Endodermal cell (in vitro differentiated cells): ENCODE measurements around the gene STAG3. TPM values are rescaled to one million over a fixed set of nuclear protein-coding genes. Genes with fewer than 3 reads are reported as not detected.

Source experiments
- DNase-seq: peaks from one replicate; pipeline ENCODE4 v3.0.0-alpha.2; 2017
- H3K27ac ChIP-seq: 2 replicates; pipeline ENCODE4 v1.5.1; 2013; ENCODE audit warnings: mild to moderate bottlenecking, low read depth, low read length, moderate library complexity
- H3K27me3 ChIP-seq: 2 replicates; pipeline ENCODE4 v1.6.1; 2013; ENCODE audit warnings: mild to moderate bottlenecking, low read length, moderate library complexity; ENCODE audit not compliant: insufficient read depth, control insufficient read depth, poor library complexity, severe bottlenecking
- H3K36me3 ChIP-seq: 2 replicates; pipeline ENCODE4 v1.7.0; 2013; ENCODE audit warnings: mild to moderate bottlenecking, low read length, moderate library complexity; ENCODE audit not compliant: control insufficient read depth, insufficient read depth
- H3K4me1 ChIP-seq: one replicate; pipeline ENCODE4 v1.7.0; 2013; ENCODE audit warnings: low read length; ENCODE audit not compliant: control insufficient read depth, insufficient read depth
- H3K4me3 ChIP-seq: 2 replicates; pipeline ENCODE4 v1.5.1; 2013; ENCODE audit warnings: mild to moderate bottlenecking, low read length, moderate library complexity
- H3K9ac ChIP-seq: 2 replicates; pipeline ENCODE4 v1.6.1; 2013; ENCODE audit warnings: mild to moderate bottlenecking, low read length, moderate library complexity; ENCODE audit not compliant: poor library complexity, severe bottlenecking; ENCODE audit errors: extremely low read depth
- H3K9me3 ChIP-seq: 2 replicates; pipeline ENCODE4 v1.6.1; 2013; ENCODE audit warnings: mild to moderate bottlenecking, low read length, moderate library complexity; ENCODE audit not compliant: control insufficient read depth
- H3K27ac Mint-ChIP-seq: 2 replicates; pipeline ENCODE4 v1.8.0; 2020; ENCODE audit warnings: mixed read lengths
- H3K27me3 Mint-ChIP-seq: 2 replicates; pipeline ENCODE4 v1.8.0; 2021; ENCODE audit warnings: mild to moderate bottlenecking, mixed read lengths; ENCODE audit not compliant: insufficient read depth
- H3K36me3 Mint-ChIP-seq: 2 replicates; pipeline ENCODE4 v1.8.0; 2020; ENCODE audit warnings: low read depth, mixed read lengths
- H3K4me1 Mint-ChIP-seq: 2 replicates; pipeline ENCODE4 v1.8.0; 2020; ENCODE audit warnings: mixed read lengths
- H3K4me3 Mint-ChIP-seq: 2 replicates; pipeline ENCODE4 v1.8.0; 2020; ENCODE audit warnings: mild to moderate bottlenecking, moderate library complexity, mixed read lengths
- H3K9me3 Mint-ChIP-seq: 2 replicates; pipeline ENCODE4 v1.8.0; 2020; ENCODE audit warnings: mild to moderate bottlenecking, mixed read lengths
- CTCF ChIP-seq: fragments of 200-600 bp; sonication (generic); conservative IDR thresholded peaks from 2 replicates; pipeline ENCODE4 v1.5.0; 2021; ENCODE audit warnings: antibody characterized with exemption, mild to moderate bottlenecking
- WGBS, 2 experiments: methylation state at CpG; one replicate each; pipeline versions ENCODE4 v1.1.5 to v1.1.7; 2013; ENCODE audit warnings: missing lambda C conversion rate in 2 of 2, mixed read lengths in 1 of 2; ENCODE audit not compliant: insufficient coverage in 1 of 2, insufficient read length in 1 of 2; 5-methylcytosine and 5-hydroxymethylcytosine counted together
- total RNA-seq, 2 donors: library from RNA; stranded (reverse); fragmentation: NEBNext Ultra II Directional in 1 of 2; extraction: Animal tissue kit (Norgen Biotek cat#: 25700) in 1 of 2; gene quantifications; 2 replicates in 1 of 2; 3 replicates in 1 of 2; pipeline ENCODE4 v1.2.1, GENCODE V29; 2021

Gene STAG3
- total RNA-seq, 2 donors from 2014 or later: 1.2 to 3.3 TPM

- Histone ChIP-seq H3K27ac (no peak overlapping the region), H3K9me3 (no peaks in the 10 kb centered on the region)
- WGBS, 2 experiments: 91 to 96% methylated on average over 5 to 6 of the region's 7 CpGs
These were observed 18.6 kb upstream of the STAG3 start for GRCh38 chr7:100159099-100159623.

DNA sequence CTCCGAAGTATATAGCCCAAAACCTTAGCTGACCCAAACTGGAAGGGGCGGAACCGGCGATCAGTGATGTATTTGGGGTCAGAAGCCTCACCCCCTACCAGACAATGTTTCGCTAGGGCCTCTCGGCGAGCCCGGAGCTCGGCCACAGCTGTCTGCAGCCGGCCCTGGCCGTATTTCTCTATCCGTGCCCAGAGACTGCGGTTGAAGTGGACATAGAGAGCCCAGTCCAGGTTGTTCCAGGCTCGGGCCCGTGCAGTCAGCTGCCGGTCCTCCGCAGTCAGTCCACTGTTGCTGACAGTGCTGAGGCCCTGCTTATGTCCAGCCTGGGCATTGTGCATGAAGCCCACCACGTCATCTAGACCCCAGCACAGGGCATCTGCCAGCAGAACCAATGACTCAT is 17.7 kb upstream of the STAG3 start:
- H3K4me1 ChIP-seq: peaks cover 8% of the 10 kb centered on the region
- Mint-ChIP-seq H3K9me3 (no peaks in the 10 kb centered on the region), H3K4me3 (peak overlapping the region; percentile 62), H3K36me3 (peaks cover 15% of the 10 kb centered on the region), H3K27ac (no peak overlapping the region), H3K27me3 (peaks cover 9% of the 10 kb centered on the region), H3K4me1 (peaks cover 16% of the 10 kb centered on the region)
- H3K9ac ChIP-seq: no peak overlapping the region
- H3K9me3 ChIP-seq: no peaks in the 10 kb centered on the region
- no peak for TF ChIP-seq CTCF
- H3K4me3 ChIP-seq: no peak overlapping the region
- H3K27me3 ChIP-seq: no peaks in the 10 kb centered on the region
- WGBS, 2 experiments: 96 to 98% methylated on average over 9 to 18 of the region's 18 CpGs
- no peak for DNase-seq
- H3K27ac ChIP-seq: no peak overlapping the region
- H3K36me3 ChIP-seq: peaks cover 20% of the 10 kb centered on the region

More at GRCh38 chr7:100159099-100159623, 18.6 kb upstream of the STAG3 start:
- H3K27ac Mint-ChIP-seq: peak overlapping the region; percentile 82
- H3K27me3 Mint-ChIP-seq: peaks cover 9% of the 10 kb centered on the region
- H3K4me3 Mint-ChIP-seq: peak overlapping the region; percentile 62
- peaks cover 24% of the 10 kb centered on the region for H3K4me1 Mint-ChIP-seq
- H3K9ac ChIP-seq: peak overlapping the region; percentile 73
- peak; percentile 45 for TF ChIP-seq CTCF
- peak overlapping the region; percentile 84 for H3K4me3 ChIP-seq
- H3K9me3 Mint-ChIP-seq: no peaks in the 10 kb centered on the region
- no peaks in the 10 kb centered on the region for H3K27me3 ChIP-seq
- peaks cover 15% of the 10 kb centered on the region for H3K36me3 Mint-ChIP-seq
- H3K4me1 ChIP-seq: peaks cover 12% of the 10 kb centered on the region
- H3K36me3 ChIP-seq: peaks cover 26% of the 10 kb centered on the region
- peak; percentile 61 for DNase-seq

DNA sequence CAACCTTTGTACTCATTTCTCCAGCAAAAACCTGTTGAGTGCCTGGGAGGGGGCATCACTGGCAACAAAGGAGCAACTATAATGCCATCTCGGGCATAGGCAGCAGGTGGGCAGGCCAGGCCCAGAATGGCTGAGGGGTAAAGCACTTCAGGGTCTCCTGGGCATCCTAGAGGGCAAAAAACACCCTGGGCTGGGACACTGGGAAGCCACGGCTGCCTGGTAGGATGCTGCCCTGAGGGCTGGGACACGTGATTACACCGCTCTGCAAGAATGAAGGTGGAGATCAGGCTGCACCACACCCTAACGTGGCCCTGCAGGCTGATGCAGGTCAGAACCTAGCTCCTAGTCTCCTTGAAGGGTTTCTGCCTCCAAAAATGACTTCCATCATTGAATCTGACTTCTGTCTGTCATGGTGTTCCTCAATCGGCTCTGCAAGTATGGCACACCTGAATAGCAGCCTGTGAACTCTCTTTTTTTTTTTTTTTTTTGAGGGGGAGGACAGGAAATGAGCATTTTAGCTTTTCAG is 14.6 kb upstream of the STAG3 start:
- TF ChIP-seq CTCF: no peak
- H3K4me3 ChIP-seq: no peak overlapping the region
- H3K36me3 ChIP-seq: no peaks in the 10 kb centered on the region
- H3K27me3 ChIP-seq: no peaks in the 10 kb centered on the region
- H3K36me3 Mint-ChIP-seq: no peaks in the 10 kb centered on the region
- no peak overlapping the region for H3K27ac ChIP-seq
- H3K9me3 ChIP-seq: no peaks in the 10 kb centered on the region
- no peak overlapping the region for H3K4me3 Mint-ChIP-seq
- H3K27me3 Mint-ChIP-seq: peaks cover 25% of the 10 kb centered on the region
- peaks cover 17% of the 10 kb centered on the region for H3K4me1 Mint-ChIP-seq
- no peaks in the 10 kb centered on the region for H3K9me3 Mint-ChIP-seq
- DNase-seq: peak; percentile 68
- no peak overlapping the region for H3K27ac Mint-ChIP-seq
- H3K9ac ChIP-seq: no peak overlapping the region
- WGBS, 2 experiments: 67 to 72% methylated on average over 5 to 6 of the region's 6 CpGs
- peaks cover 9% of the 10 kb centered on the region for H3K4me1 ChIP-seq
